Colonic mucosa (tissue), 4 donors: ENCODE data around the gene SF3B2. TPM values are rescaled to one million over a fixed set of nuclear protein-coding genes. Genes with fewer than 3 reads are reported as not detected.

Experiments used
- DNase-seq: peaks from one replicate; pipeline ENCODE4 v3.0.0-alpha.2; 2020
- H3K27ac ChIP-seq: fragments of 200-600 bp; one replicate; pipeline ENCODE4 v1.8.0; 2021
- H3K27me3 ChIP-seq: fragments of 200-600 bp; one replicate; pipeline ENCODE4 v1.8.0; 2021
- H3K36me3 ChIP-seq: fragments of 200-600 bp; one replicate; pipeline ENCODE4 v1.8.0; 2021
- H3K4me1 ChIP-seq: fragments of 200-600 bp; one replicate; pipeline ENCODE4 v1.8.0; 2021; ENCODE audit warnings: mild to moderate bottlenecking
- H3K4me3 ChIP-seq: fragments of 200-600 bp; one replicate; pipeline ENCODE4 v1.8.0; 2021
- H3K9ac ChIP-seq, 2 donors: one replicate each; pipeline ENCODE4 v1.7.0; 2013; ENCODE audit warnings: control low read depth in 2 of 2, low read depth in 2 of 2, low read length in 2 of 2
- H3K9me3 ChIP-seq: fragments of 200-600 bp; one replicate; pipeline ENCODE4 v1.8.0; 2021
- CTCF ChIP-seq: fragments of 200-600 bp; IDR thresholded peaks from one replicate; pipeline ENCODE4 v1.8.0; 2022; ENCODE audit warnings: antibody characterized with exemption, mild to moderate bottlenecking
- intact Hi-C: fragments of 100-400 bp; cut with DNase I; formaldehyde crosslinking; loops from one replicate; pipeline ENCODE4 v1.14.1; 2022
- total RNA-seq, 2 donors: library from RNA; stranded (reverse); fragmentation: NEBNext Ultra II Directional in 1 of 2; extraction: Animal tissue kit (Norgen Biotek cat#: 25700) in 1 of 2; gene quantifications; one replicate each; pipeline ENCODE4 v1.2.1, GENCODE V29; 2021
- donor health status: healthy.
- donor health status: DM: no; HTN: no; CAD: no.
- donor health status: DM: no; HTN: no; CAD: no.

SF3B2 gene
- total RNA-seq, result 100 to 1,000 TPM; 139 to 196 TPM

GRCh38 chr11:66051766-66052663 lies at the start of gene SF3B2:
Gene SF3B2, plus strand, starts transcription at chr11:66052364. Its CDS starts 21 bp downstream, at chr11:66052385.
- H3K4me1 ChIP-seq, result peaks cover 5% of the 10 kb centered on the region

GRCh38 chr11:66002648-66003225 lies 49.4 kb upstream of the SF3B2 start:
- intact Hi-C loops, result loop anchor here (5.0 kb wide), 1 partner anchor 40 kb away; the partner anchor contains the start of gene SART1
- Histone ChIP-seq H3K4me1 (peaks cover 6% of the 10 kb centered on the region), H3K27ac (peak overlapping the region; percentile 93), H3K36me3 (peaks cover 20% of the 10 kb centered on the region), H3K9me3 (no peaks in the 10 kb centered on the region), H3K9ac (peak overlapping the region; percentile 85 to 99), H3K4me3 (peak overlapping the region; percentile 71), H3K27me3 (no peaks in the 10 kb centered on the region)
- no peak for TF ChIP-seq CTCF
- peak; percentile 67 for DNase-seq

More at GRCh38 chr11:66051766-66052663, at the start of gene SF3B2:
- no peak for TF ChIP-seq CTCF
- no peaks in the 10 kb centered on the region for H3K27me3 ChIP-seq
- DNase-seq, result peak; percentile 98
- H3K9ac ChIP-seq, result peak within 1 kb of the TSS; percentile 96 to 99
- H3K36me3 ChIP-seq, result peaks cover 19% of the 10 kb centered on the region
- H3K4me3 ChIP-seq, result peak within 1 kb of the TSS; percentile 98
- peak within 1 kb of the TSS; percentile 95 for H3K27ac ChIP-seq
- H3K9me3 ChIP-seq, result no peaks in the 10 kb centered on the region
- intact Hi-C loops, result no loop called here

GRCh38 chr11:66003291-66003690 lies 48.9 kb upstream of the SF3B2 start:
- DNase-seq, result no peak
- Histone ChIP-seq H3K4me1 (peaks cover 6% of the 10 kb centered on the region), H3K27me3 (no peaks in the 10 kb centered on the region), H3K9ac (peak overlapping the region; percentile 85 to 99), H3K36me3 (peaks cover 17% of the 10 kb centered on the region), H3K4me3 (peak overlapping the region; percentile 71), H3K27ac (peak overlapping the region; percentile 93), H3K9me3 (no peaks in the 10 kb centered on the region)
- no peak for TF ChIP-seq CTCF
- intact Hi-C loops, result loop anchor here (5.0 kb wide), 1 partner anchor 41 kb away; the partner anchor contains the start of gene SART1

- Histone ChIP-seq H3K27ac (no peak overlapping the region), H3K36me3 (peaks cover 8% of the 10 kb centered on the region), H3K4me1 (peaks cover 6% of the 10 kb centered on the region), H3K27me3 (no peaks in the 10 kb centered on the region), H3K9ac (no peak overlapping the region), H3K9me3 (no peaks in the 10 kb centered on the region), H3K4me3 (no peak overlapping the region)
- DNase-seq, result no peak
- intact Hi-C loops, result loop anchor here (5.0 kb wide), 1 partner anchor 42 kb away; the partner anchor contains the start of gene SART1
- TF ChIP-seq CTCF, result no peak
These were observed 48.0 kb upstream of the SF3B2 start for GRCh38 chr11:66004186-66004585.

- Histone ChIP-seq H3K4me1 (peaks cover 3% of the 10 kb centered on the region), H3K4me3 (no peak overlapping the region), H3K9me3 (no peaks in the 10 kb centered on the region), H3K9ac (no peak overlapping the region), H3K27ac (no peak overlapping the region), H3K36me3 (no peaks in the 10 kb centered on the region), H3K27me3 (peaks cover under 1% of the 10 kb centered on the region)
- no peak for DNase-seq
- intact Hi-C loops, result no loop called here
- TF ChIP-seq CTCF, result no peak
These were observed 45.9 kb upstream of the SF3B2 start for GRCh38 chr11:66006134-66006890.
